Naive thymus-derived CD8-positive, alpha-beta T cell (primary cell): ENCODE data around the gene TRAP1. TPM values are rescaled to one million over a fixed set of nuclear protein-coding genes. Genes with fewer than 3 reads are reported as not detected.

Experiments used
- ATAC-seq, 2 donors: fragments of 150-1000 bp; cut with Tn5 transposase in 1 of 2; sonication (Bioruptor Pico), chemical (Tn5 transposase) in 1 of 2; 1 replicate in 1 of 2; 2 replicates in 1 of 2; pipeline ENCODE4 v1.10.0; 2021; ENCODE audit warnings: mild to moderate bottlenecking in 2 of 2, moderate library complexity in 2 of 2
- POLR2A ChIA-PET: fragments of 350-600 bp; sonication (Branson Sonifier 250); formaldehyde crosslinking; loops from one replicate; lab custom pipeline; 2021; ENCODE audit warnings: antibody characterized with exemption; lab: Charles Lee
- DNase-seq, 10 donors: peaks; one replicate each; pipeline versions ENCODE4 v3.0.0 to v3.0.0-alpha.2; 2020 to 2022
- H3K27ac Mint-ChIP-seq, 10 donors: one replicate each; pipeline ENCODE4 v1.8.0; 2020 to 2022; ENCODE audit warnings: mild to moderate bottlenecking in 10 of 10, mixed read lengths in 10 of 10, moderate library complexity in 4 of 10, inconsistent platforms in 1 of 10
- H3K27me3 Mint-ChIP-seq, 5 donors: one replicate each; pipeline ENCODE4 v1.8.0; 2021 to 2022; ENCODE audit warnings: mixed read lengths in 5 of 5
- H3K36me3 Mint-ChIP-seq, 3 donors: one replicate each; pipeline ENCODE4 v1.8.0; 2020 to 2022; ENCODE audit warnings: mixed read lengths in 3 of 3, mild to moderate bottlenecking in 2 of 3, inconsistent platforms in 1 of 3
- H3K4me1 Mint-ChIP-seq, 4 donors: one replicate each; pipeline ENCODE4 v1.8.0; 2021 to 2022; ENCODE audit warnings: mixed read lengths in 4 of 4
- H3K4me3 Mint-ChIP-seq, 10 donors: one replicate each; pipeline ENCODE4 v1.8.0; 2020 to 2022; ENCODE audit warnings: mild to moderate bottlenecking in 10 of 10, mixed read lengths in 10 of 10, moderate library complexity in 6 of 10, inconsistent platforms in 1 of 10
- H3K9me3 Mint-ChIP-seq, 9 donors: one replicate each; pipeline ENCODE4 v1.8.0; 2020 to 2022; ENCODE audit warnings: mixed read lengths in 9 of 9, mild to moderate bottlenecking in 3 of 9, inconsistent platforms in 1 of 9, moderate library complexity in 1 of 9
- polyA plus RNA-seq, 3 donors: library from polyadenylated mRNA; unstranded; fragments of 300-500 nt; fragmentation: Illumina TruSeq; gene quantifications; one replicate each; pipeline ENCODE4 v1.2.3, GENCODE V29; 2021
- total RNA-seq, 8 experiments: library from RNA in 2 of 8; stranded (reverse) in 2 of 8; gene quantifications; one replicate each; pipeline ENCODE4 v1.2.3 and lab custom pipeline; 2021 to 2026

The TRAP1 gene
- total and polyA plus RNA-seq, 5 experiments from 2014 or later, result 57.1 to 158 (median 79.1) TPM

DNA sequence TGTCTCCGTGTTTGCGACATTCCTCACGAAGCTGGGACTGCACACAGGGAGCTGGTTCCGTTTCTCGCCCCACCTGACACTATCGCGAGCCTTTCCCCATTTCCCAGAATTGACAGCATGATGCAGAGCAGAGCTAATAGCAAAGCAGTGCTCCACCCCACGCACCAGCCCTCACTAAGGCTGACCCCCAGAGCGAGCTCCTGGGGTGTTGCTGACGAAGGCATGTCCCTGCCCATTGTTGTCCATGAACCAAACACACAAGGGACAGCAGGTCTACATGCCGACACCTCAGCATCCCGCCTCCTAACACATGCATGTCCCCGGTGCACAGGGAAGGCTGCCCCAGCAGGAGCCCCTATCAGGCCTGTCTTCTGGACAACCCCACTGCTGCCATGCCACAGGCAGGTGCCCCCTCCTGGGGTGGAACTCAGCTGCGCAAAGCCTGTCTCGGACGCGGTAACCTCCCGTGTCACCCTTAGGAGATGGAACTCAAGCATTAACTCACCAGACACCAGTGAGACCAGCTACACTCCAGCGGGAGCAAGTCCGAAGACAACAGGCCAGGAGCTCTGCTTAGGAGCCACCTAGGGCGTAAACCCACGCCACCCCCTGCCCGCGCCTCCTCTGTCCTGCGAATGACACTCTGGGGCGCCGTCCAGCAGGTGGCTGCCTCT, 16.9 kb upstream of the TRAP1 start:
- peak in 1 of 10 donors; percentile 6 for DNase-seq
- H3K36me3 Mint-ChIP-seq, result peaks cover 0 to 94% (median 19%) of the 10 kb centered on the region in 3 donors
- peaks cover 0 to 11% (median 3%) of the 10 kb centered on the region in 4 donors for H3K4me1 Mint-ChIP-seq
- H3K27me3 Mint-ChIP-seq, result no peaks in the 10 kb centered on the region
- ATAC-seq, result no peak
- POLR2A ChIA-PET, result interaction anchor here (0.6 kb wide), 1 partner anchor 35 kb away, joined by 4 read pairs; no protein-coding TSS in a partner anchor
- H3K4me3 Mint-ChIP-seq, result peak overlapping the region in 1 of 10 donors; percentile 41
- peak overlapping the region in 3 of 10 donors; percentile 14 to 85 (median 57) for H3K27ac Mint-ChIP-seq
- H3K9me3 Mint-ChIP-seq, result no peaks in the 10 kb centered on the region

- H3K27ac Mint-ChIP-seq, result peak overlapping the region in 1 of 10 donors; percentile 71
- no peak for ATAC-seq
These were observed 14.8 kb upstream of the TRAP1 start for GRCh38 chr16:3732171-3732570.

GRCh38 chr16:3731126-3731935, 14.0 kb upstream of the TRAP1 start:
- Mint-ChIP-seq H3K4me1 (peaks cover 0 to 9% (median 2%) of the 10 kb centered on the region in 4 donors), H3K9me3 (no peaks in the 10 kb centered on the region), H3K4me3 (peak overlapping the region in 1 of 10 donors; percentile 7), H3K36me3 (peaks cover 0 to 84% (median 17%) of the 10 kb centered on the region in 3 donors), H3K27ac (peak overlapping the region in 2 of 10 donors; percentile 13 to 18), H3K27me3 (no peaks in the 10 kb centered on the region)
- ATAC-seq (peak in 1 of 2 donors; percentile 30), DNase-seq (peak in 1 of 10 donors; percentile 41)
- POLR2A ChIA-PET, result interaction anchor here (1.6 kb wide), 1 partner anchor 13 kb away, joined by 3 read pairs; no protein-coding TSS in a partner anchor

More at GRCh38 chr16:3732171-3732570, 14.8 kb upstream of the TRAP1 start:
- H3K4me1 Mint-ChIP-seq, result peaks cover 0 to 10% (median 3%) of the 10 kb centered on the region in 4 donors
- peaks cover 0 to 89% (median 19%) of the 10 kb centered on the region in 3 donors for H3K36me3 Mint-ChIP-seq
- peak in 1 of 10 donors; percentile 41 for DNase-seq
- H3K27me3 Mint-ChIP-seq, result no peaks in the 10 kb centered on the region
- POLR2A ChIA-PET, result interaction anchor here (1.6 kb wide), 1 partner anchor 14 kb away, joined by 3 read pairs; no protein-coding TSS in a partner anchor
- H3K9me3 Mint-ChIP-seq, result no peaks in the 10 kb centered on the region
- H3K4me3 Mint-ChIP-seq, result no peak overlapping the region

DNA sequence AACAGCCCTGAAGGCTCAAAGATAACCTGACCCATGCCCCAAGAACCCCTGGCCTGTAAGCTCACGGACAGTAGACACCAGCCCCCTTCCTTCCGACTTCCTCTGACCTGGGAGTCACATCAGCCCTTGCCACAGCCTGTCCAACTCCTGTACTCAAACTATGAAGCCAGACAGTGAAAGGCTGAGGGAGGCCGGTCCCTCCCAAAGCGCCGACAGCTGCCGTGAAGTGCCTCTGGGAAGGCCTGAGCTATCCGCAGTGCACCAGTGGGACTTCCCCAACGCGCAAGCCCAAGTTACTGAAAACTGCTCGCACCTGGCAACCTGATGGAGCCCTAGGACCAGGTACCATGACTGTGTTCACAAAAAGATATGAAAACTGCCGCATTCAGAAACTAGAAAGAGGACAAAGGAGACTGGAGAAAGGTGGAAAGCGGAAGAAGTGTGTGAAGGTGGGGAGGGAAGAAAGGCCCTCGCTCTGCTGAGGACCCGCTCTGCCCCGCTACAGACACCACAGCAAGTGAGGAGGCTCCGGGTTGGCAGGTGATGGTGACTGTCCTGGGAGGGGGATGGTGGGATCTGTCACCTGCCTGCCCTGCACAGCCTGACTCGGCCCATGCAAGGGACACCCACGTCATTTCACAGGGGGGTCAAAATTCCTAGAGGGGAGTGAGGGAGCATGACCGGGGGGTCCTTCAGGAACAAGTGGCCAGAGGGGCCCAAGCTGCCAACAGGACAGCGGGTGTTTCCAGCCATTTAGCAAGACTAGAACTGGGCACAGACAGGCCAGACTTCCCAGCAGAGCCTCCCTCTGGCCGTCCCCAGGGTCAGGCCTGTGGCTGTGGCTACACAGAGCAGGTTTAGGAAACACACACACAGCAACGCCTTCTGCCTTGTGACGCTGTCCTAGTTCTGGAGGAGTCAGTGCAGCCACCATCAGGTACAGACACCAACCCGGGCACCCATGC, 13.1 kb upstream of the TRAP1 start:
- DNase-seq, result peak in 1 of 10 donors; percentile 60
- peaks cover 0 to 7% (median 2%) of the 10 kb centered on the region in 4 donors for H3K4me1 Mint-ChIP-seq
- ATAC-seq, result no peak
- H3K9me3 Mint-ChIP-seq, result no peaks in the 10 kb centered on the region
- H3K4me3 Mint-ChIP-seq, result peak overlapping the region in 1 of 10 donors; percentile 45
- POLR2A ChIA-PET, result no interaction called here
- H3K27me3 Mint-ChIP-seq, result no peaks in the 10 kb centered on the region
- peaks cover 0 to 75% (median 12%) of the 10 kb centered on the region in 3 donors for H3K36me3 Mint-ChIP-seq
- peak overlapping the region in 2 of 10 donors; percentile 22 to 53 for H3K27ac Mint-ChIP-seq

DNA sequence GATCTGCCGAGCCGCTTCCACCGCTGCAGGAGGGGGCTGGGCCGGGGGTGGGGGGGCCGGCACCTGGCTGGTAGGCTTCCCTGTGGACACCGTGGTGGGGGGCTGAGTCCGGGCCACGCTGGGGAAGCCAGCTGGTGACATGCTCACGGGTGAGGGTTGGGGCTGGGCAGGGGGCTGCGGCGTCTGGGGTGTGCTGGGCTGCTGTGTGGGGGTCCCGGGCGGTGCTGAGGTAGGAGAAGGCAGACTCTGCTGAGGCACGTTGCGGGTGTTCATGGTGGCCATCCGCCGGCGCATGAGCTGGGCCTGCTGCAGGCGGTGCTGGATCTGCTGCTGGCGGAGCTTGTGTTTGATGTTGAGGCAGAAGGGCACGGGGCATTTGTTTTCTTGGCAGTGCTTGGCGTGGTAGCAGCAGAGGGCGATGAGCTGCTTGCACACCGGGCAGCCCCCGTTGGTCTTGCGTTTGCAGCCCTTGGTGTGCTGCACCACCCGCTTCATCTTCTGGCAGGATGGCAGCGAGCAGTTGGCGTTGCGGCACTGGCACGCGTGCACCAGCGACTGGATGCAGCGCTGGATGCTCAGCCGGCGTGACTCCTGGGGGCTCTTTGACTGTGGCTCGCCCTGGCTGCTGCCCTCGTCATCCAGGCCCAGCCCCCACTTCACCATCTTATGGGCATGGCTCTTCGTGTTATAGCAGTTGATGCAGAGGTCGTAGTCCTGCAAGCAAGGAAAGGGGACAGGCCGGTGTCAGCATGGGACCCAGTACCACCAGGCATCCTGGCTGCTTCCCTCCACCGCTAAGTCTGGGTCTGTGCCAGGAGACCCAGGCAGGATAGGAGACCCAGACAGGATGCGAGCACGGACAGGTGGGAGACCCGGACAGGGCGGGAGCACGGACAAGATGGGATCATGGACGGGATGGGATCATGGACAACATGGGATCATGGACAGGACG, 12.1 kb upstream of the TRAP1 start:
- no peak for ATAC-seq
- Mint-ChIP-seq H3K4me3 (peak overlapping the region in 2 of 10 donors; percentile 6 to 31), H3K27me3 (no peaks in the 10 kb centered on the region), H3K36me3 (peaks cover 0 to 65% (median 9%) of the 10 kb centered on the region in 3 donors), H3K9me3 (no peaks in the 10 kb centered on the region), H3K4me1 (peaks cover 0 to 13% (median 0%) of the 10 kb centered on the region in 4 donors), H3K27ac (peak overlapping the region in 3 of 10 donors; percentile 22 to 62 (median 48))
- peak in 1 of 10 donors; percentile 26 for DNase-seq
- POLR2A ChIA-PET, result no interaction called here

DNA sequence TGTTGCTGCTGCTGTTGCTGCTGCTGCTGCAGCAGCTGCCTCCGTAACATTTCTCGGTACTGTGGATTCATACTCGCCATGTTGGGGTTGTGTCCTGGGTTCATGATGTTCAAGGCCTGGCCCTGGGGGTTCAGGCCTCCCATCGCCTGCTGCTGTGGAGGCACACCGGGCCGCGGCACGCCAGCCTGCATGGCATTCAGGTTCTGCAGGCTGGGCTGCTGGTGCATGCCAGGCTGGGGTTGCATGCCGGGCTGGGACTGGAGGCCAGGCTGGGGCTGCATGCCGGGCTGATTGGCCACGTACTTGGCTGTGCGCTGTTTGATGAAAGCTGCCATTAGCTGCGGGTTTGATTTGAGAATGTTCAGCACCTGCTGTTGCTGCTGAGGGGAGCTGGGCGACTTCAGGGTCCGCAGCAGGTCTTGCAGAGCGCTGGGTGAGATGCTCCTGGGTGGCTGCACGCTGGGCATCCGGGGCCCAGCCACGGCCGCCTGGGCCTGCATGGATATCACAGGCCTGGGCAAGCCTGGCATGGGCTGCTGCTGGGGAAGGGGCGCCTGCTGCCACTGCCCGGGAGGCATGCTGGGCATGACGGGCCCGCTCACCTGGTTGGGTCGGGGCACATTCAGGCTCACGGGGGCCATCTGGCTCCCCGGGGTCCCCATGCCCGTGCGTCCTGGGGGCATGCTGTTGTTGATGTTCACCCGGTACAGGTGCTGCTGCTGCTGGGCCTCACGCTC, 11.3 kb upstream of the TRAP1 start:
- Mint-ChIP-seq H3K9me3 (no peaks in the 10 kb centered on the region), H3K27ac (peak overlapping the region in 1 of 10 donors; percentile 87), H3K4me3 (no peak overlapping the region), H3K4me1 (peaks cover 0 to 12% (median 0%) of the 10 kb centered on the region in 4 donors), H3K27me3 (no peaks in the 10 kb centered on the region), H3K36me3 (peaks cover 0 to 59% (median 7%) of the 10 kb centered on the region in 3 donors)
- ATAC-seq (no peak), DNase-seq (peak in 1 of 10 donors; percentile 50)
- POLR2A ChIA-PET, result no interaction called here

DNA sequence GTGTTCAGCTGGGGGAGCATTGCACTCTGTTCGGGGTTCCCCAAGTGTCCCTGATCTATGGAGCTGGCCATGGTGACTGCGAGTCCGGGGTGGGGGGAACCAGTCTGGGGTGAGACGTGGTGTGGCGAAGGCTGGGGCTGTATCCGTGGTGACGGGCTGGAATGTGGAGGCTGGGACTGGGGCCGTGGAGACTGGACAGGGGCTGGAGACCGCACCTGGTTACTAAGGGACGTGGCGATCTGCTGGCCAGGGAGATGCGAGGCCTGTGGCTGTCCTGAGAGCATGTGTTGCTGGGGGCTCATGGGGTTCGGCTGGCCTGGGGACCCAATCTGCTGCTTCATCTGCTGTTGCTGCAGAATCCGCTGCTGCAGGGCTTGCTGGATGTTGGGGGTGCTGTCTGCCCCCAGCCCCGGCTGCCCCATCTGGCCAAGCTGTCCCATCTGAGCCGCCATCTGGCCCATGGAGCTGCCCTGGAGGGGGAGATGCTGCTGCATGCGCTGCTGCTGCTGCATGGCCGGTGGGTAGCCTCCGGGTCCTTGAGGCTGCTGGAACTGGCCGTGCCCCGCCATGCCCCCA, 10.6 kb upstream of the TRAP1 start:
- POLR2A ChIA-PET, result no interaction called here
- Mint-ChIP-seq H3K4me3 (no peak overlapping the region), H3K27me3 (no peaks in the 10 kb centered on the region), H3K4me1 (peaks cover 0 to 12% (median 0%) of the 10 kb centered on the region in 4 donors), H3K36me3 (peaks cover 0 to 54% (median 7%) of the 10 kb centered on the region in 3 donors), H3K9me3 (no peaks in the 10 kb centered on the region), H3K27ac (peak overlapping the region in 1 of 10 donors; percentile 54)
- DNase-seq, result peak in 1 of 10 donors; percentile 46
- ATAC-seq, result no peak

DNA sequence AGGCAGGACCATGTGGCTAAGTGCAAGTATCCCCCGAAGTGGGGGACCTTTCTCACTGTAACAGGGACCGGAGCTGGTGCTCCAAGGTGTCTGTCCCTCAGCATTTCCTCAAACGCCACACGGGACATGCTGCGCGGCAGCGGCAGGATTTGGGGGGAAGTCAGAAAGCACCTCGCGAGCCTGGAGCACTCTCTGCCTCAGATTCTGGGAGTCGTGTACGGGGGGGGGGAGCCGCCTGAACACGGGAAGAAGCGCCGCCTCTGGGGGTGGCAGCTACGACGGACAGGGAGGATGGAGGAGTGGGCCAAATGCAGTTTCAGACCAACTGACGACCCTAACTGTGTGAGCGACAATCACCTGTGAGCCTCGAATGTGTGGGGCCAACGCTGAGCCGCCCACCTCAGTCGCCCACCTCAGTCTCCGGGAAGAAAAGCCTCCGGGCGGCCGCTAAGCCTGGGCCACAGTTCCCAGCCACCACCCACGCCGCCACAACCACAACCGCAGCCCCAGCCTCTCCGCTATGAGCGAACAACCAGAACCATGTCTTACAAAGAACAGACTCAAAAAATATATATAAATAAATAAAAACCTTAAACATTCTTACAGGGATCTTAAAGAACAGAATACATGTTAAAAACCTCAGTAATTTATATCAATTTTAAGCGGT, 8.8 kb upstream of the TRAP1 start:
- ATAC-seq (no peak), DNase-seq (peak in 1 of 10 donors; percentile 45)
- Mint-ChIP-seq H3K27me3 (no peaks in the 10 kb centered on the region), H3K4me1 (peaks cover 0 to 9% (median 0%) of the 10 kb centered on the region in 4 donors), H3K27ac (no peak overlapping the region), H3K9me3 (no peaks in the 10 kb centered on the region), H3K4me3 (no peak overlapping the region), H3K36me3 (peaks cover 0 to 37% (median 6%) of the 10 kb centered on the region in 3 donors)
- POLR2A ChIA-PET, result interaction anchor here (0.6 kb wide), 1 partner anchor 638 kb away, joined by 3 read pairs; no protein-coding TSS in a partner anchor

GRCh38 chr16:3725276-3725675, 8.0 kb upstream of the TRAP1 start:
- peak overlapping the region in 3 of 10 donors; percentile 43 to 83 (median 78) for H3K27ac Mint-ChIP-seq
- H3K36me3 Mint-ChIP-seq, result peaks cover 0 to 29% (median 5%) of the 10 kb centered on the region in 3 donors
- no peaks in the 10 kb centered on the region for H3K27me3 Mint-ChIP-seq
- POLR2A ChIA-PET, result no interaction called here
- no peak overlapping the region for H3K4me3 Mint-ChIP-seq
- ATAC-seq (no peak), DNase-seq (peak in 1 of 10 donors; percentile 60)
- H3K4me1 Mint-ChIP-seq, result peaks cover 0 to 6% (median 0%) of the 10 kb centered on the region in 4 donors
- no peaks in the 10 kb centered on the region for H3K9me3 Mint-ChIP-seq
